ENCODE measurements around the gene NOL9. TPM values are rescaled to one million over a fixed set of nuclear protein-coding genes. Genes with fewer than 3 reads are reported as not detected.

NOL9 gene
- total and polyA plus RNA-seq, 2 donors (not counting 3 experiments of a cell fraction or from before 2014, with no cell fraction given) = 14.1 to 42.9 TPM

- no peak overlapping the region for H2AFZ ChIP-seq (ENCODE audit: low read depth, low read length)
- no peak overlapping the region for H3K27ac ChIP-seq (ENCODE audit: insufficient read depth, low read depth, low read length)
- H3K36me3 ChIP-seq (ENCODE audit: control insufficient read depth in 2 of 2, extremely low read depth in 1 of 2, insufficient read depth in 2 of 2, low read length in 2 of 2) = no peaks in the 10 kb centered on the region
- intact Hi-C loops (cut with micrococcal nuclease) = no loop called here
- no peaks in the 10 kb centered on the region for H3K4me1 ChIP-seq (ENCODE audit: control insufficient read depth, extremely low read depth, insufficient read depth, low read length)
- H3K79me2 ChIP-seq (ENCODE audit: control insufficient read depth, insufficient read depth, low read length) = no peaks in the 10 kb centered on the region
- H3K9me3 ChIP-seq (replicated peaks; ENCODE audit: control insufficient read depth, insufficient read depth, low read length) = no peaks in the 10 kb centered on the region
- no peak overlapping the region for H3K4me2 ChIP-seq (ENCODE audit: insufficient read depth, low read length)
- dilution Hi-C loops (cut with MboI; ENCODE audit: extremely low pct_ligation_motif_present, low sequenced_read_pairs) = no loop called here
- CTCF ChIA-PET = interaction anchor here (4.5 kb wide), 1 partner anchor 12 kb away, joined by 32 read pairs; no protein-coding TSS in a partner anchor
- H3K4me3 ChIP-seq (replicated peaks in 1 of 3; ENCODE audit: insufficient read depth in 1 of 3, low read depth in 1 of 3, low read length in 3 of 3) = no peak overlapping the region
- H3K9ac ChIP-seq (replicated peaks; ENCODE audit: extremely low read depth, insufficient read depth, low read length) = no peak overlapping the region
- BruUV-seq (replicated peaks) = no TSS peak
- H3K9me1 ChIP-seq (replicated peaks; ENCODE audit: control insufficient read depth, extremely low read depth, insufficient read depth, low read length) = no peaks in the 10 kb centered on the region
- no peak for DNase-seq (ENCODE audit: low read depth, low spot score)
- FAIRE-seq = no peak
- H4K20me1 ChIP-seq (replicated peaks; ENCODE audit: control insufficient read depth, extremely low read depth, insufficient read depth, low read length) = no peaks in the 10 kb centered on the region
- POLR2A ChIA-PET = no interaction called here
- no peaks in the 10 kb centered on the region for H3K27me3 ChIP-seq (ENCODE audit: control insufficient read depth in 2 of 2, insufficient read depth in 2 of 2, low read length in 2 of 2)
- no peak for TF ChIP-seq POLR2A (IDR thresholded peaks at IDR 0.05; ENCODE audit: low read depth, low read length)
- TF ChIP-seq GATA2 (IDR thresholded peaks at IDR 0.05; ENCODE audit: insufficient read depth, insufficient read length, low read depth, low read length) = no peak
- no peak for TF ChIP-seq POLR2AphosphoS5 (IDR thresholded peaks at IDR 0.05; ENCODE audit: insufficient read depth, low read depth, low read length)
- no peak for TF ChIP-seq FOS (IDR thresholded peaks at IDR 0.05; ENCODE audit: borderline replicate concordance, insufficient read depth, low read length)
- TF ChIP-seq CTCF (IDR thresholded peaks at IDR 0.05; ENCODE audit: extremely low read depth in 1 of 2, insufficient read depth in 1 of 2, low read depth in 1 of 2, low read length in 2 of 2) = no peak
- TF ChIP-seq MAX (IDR thresholded peaks at IDR 0.05; ENCODE audit: insufficient read depth, insufficient read length) = no peak
- no peak for TF ChIP-seq EZH2 (IDR thresholded peaks at IDR 0.05; ENCODE audit: borderline replicate concordance, low read depth, low read length, severe bottlenecking)
- TF ChIP-seq MYC (IDR thresholded peaks at IDR 0.05; ENCODE audit: low read depth, low read length) = no peak
- no peak for TF ChIP-seq JUN (IDR thresholded peaks at IDR 0.05; ENCODE audit: borderline replicate concordance, insufficient read depth, insufficient read length, low read depth)
Observed at GRCh38 chr1:6511561-6512244, 42.6 kb downstream of the NOL9 start.

All from endothelial cell of umbilical vein (primary cell).